ENCODE data around the gene KASH5. TPM values are rescaled to one million over a fixed set of nuclear protein-coding genes. Genes with fewer than 3 reads are reported as not detected.

KASH5 gene
- total and polyA plus RNA-seq, 4 donors = not detected

DNA sequence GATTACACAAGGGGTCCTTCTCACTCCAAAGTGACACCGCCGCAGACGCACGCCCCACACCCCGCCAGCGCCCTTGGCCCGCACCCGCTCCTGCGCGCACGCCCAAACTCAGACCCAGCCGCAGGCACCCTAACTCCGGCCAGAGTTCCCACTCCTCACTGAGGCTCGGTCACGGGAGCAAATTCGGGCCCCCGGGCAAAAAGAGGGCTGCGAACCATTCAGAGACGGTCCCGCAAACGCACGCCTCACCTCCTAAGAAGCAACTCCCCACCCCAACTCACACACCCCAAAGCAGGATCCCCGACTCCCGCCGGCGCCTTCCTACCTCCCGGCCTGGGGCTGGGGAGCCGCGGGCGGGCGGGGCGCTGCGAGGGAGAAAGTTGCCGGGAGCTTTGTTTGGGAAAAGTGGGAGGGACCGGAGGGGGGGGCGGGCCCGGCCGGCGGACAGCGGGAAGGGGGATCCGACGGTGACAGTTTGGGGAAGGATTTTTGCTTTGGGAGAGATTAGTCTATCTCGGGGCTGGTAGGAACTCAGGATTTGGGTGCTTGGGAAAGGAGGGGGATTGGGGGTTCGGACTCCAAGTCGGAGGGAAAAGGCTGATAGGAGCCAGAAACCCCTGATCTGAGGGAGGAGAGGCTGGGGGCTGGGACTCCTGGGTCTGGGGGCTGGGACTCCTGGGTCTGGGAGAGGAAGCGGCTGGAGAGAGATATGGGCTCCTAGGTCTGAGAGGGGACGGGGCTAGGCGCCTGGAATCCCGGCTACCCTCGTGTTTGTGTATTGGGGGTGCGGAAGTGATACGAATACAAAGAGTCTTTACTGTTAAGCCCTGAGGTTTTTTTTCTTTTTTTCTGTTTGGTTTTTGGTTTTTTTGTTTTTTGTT is 25.8 kb upstream of the KASH5 start, which contains the start of gene TEAD2:
Gene TEAD2, minus strand, starts transcription at position 369 of the 881 bp plus-strand sequence. CDS start 2,341 bp downstream, outside the sequence.
- H3K27me3 ChIP-seq (ENCODE audit: control insufficient read depth in 4 of 4, insufficient read depth in 4 of 4, low read length in 3 of 4) = no peaks in the 10 kb centered on the region
- H3K9ac ChIP-seq (ENCODE audit: low read depth in 1 of 2, low read length in 2 of 2) = peak within 1 kb of the TSS; percentile 45 to 69
- H3K27ac ChIP-seq (ENCODE audit: low read depth in 1 of 2, low read length in 2 of 2) = peak within 1 kb of the TSS; percentile 78 to 88
- DNase-seq (ENCODE audit: low spot score) = peak; percentile 55
- peak within 1 kb of the TSS; percentile 56 to 74 (median 66) for H3K4me3 ChIP-seq (ENCODE audit: low read depth in 1 of 3, low read length in 3 of 3)
- 1% methylated on average over 52 of the region's 52 CpGs for WGBS
- no peak for TF ChIP-seq JUND (IDR thresholded peaks at IDR 0.05)
- TF ChIP-seq, protein P1, sequence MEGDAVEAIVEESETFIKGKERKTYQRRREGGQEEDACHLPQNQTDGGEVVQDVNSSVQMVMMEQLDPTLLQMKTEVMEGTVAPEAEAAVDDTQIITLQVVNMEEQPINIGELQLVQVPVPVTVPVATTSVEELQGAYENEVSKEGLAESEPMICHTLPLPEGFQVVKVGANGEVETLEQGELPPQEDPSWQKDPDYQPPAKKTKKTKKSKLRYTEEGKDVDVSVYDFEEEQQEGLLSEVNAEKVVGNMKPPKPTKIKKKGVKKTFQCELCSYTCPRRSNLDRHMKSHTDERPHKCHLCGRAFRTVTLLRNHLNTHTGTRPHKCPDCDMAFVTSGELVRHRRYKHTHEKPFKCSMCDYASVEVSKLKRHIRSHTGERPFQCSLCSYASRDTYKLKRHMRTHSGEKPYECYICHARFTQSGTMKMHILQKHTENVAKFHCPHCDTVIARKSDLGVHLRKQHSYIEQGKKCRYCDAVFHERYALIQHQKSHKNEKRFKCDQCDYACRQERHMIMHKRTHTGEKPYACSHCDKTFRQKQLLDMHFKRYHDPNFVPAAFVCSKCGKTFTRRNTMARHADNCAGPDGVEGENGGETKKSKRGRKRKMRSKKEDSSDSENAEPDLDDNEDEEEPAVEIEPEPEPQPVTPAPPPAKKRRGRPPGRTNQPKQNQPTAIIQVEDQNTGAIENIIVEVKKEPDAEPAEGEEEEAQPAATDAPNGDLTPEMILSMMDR (IDR thresholded peaks at IDR 0.05; ENCODE audit: low read depth, low read length, missing input control) = no peak
- TF ChIP-seq FOXA2 (IDR thresholded peaks at IDR 0.05) = no peak
- TF ChIP-seq EGR1 (IDR thresholded peaks at IDR 0.05; ENCODE audit: low read depth in 2 of 2) = no peak
- no peak for TF ChIP-seq FOXA1 (IDR thresholded peaks at IDR 0.05)
- TF ChIP-seq, protein P2, sequence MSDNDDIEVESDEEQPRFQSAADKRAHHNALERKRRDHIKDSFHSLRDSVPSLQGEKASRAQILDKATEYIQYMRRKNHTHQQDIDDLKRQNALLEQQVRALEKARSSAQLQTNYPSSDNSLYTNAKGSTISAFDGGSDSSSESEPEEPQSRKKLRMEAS (IDR thresholded peaks at IDR 0.05) = no peak
- no peak for TF ChIP-seq YY1 (IDR thresholded peaks at IDR 0.05)
- TF ChIP-seq, protein P3, sequence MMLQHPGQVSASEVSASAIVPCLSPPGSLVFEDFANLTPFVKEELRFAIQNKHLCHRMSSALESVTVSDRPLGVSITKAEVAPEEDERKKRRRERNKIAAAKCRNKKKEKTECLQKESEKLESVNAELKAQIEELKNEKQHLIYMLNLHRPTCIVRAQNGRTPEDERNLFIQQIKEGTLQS (IDR thresholded peaks at IDR 0.05) = no peak
- TF ChIP-seq TAF1 (conservative IDR thresholded peaks at IDR 0.05) = no peak
- TF ChIP-seq RXRA (IDR thresholded peaks at IDR 0.05) = no peak
- TF ChIP-seq HNF4G (IDR thresholded peaks at IDR 0.05) = no peak
- TF ChIP-seq RAD21 (IDR thresholded peaks at IDR 0.05) = no peak
- TF ChIP-seq GABPA (IDR thresholded peaks at IDR 0.05 in 1 of 2, conservative IDR thresholded peaks at IDR 0.05 in 1 of 2) = no peak
- no peak for TF ChIP-seq HNF4A (conservative IDR thresholded peaks at IDR 0.05)
- TF ChIP-seq NR2F2 (IDR thresholded peaks at IDR 0.05) = no peak
- no peak for TF ChIP-seq SP1 (IDR thresholded peaks at IDR 0.05)
- peaks cover 5 to 20% (median 9%) of the 10 kb centered on the region in 4 donors for H3K4me1 ChIP-seq (ENCODE audit: control insufficient read depth in 4 of 4, insufficient read depth in 4 of 4, low read length in 3 of 4)
- H3K36me3 ChIP-seq (ENCODE audit: control insufficient read depth in 4 of 4, insufficient read depth in 3 of 4, low read depth in 1 of 4, low read length in 3 of 4) = no peaks in the 10 kb centered on the region
- no peaks in the 10 kb centered on the region for H3K9me3 ChIP-seq (ENCODE audit: control insufficient read depth in 4 of 4, low read length in 3 of 4)

DNA sequence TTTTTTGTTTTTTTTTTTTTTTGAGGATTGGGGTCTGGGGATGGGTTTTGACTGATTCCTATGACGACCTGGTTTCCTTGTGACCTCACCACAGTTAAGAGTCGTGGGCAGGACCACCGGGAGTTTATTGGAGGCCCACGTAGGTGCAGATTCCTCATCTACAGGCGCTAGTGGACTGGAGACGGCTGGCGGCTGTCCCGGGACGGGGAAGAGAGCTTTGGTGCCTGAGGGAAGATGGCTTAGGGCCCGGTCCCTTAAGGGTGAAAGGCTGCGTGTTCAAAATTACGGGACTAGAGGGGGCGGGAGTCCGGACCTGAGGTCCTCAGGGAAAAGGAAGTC is 25.2 kb upstream of the KASH5 start:
- Histone ChIP-seq H3K9me3 (ENCODE audit: control insufficient read depth in 4 of 4, low read length in 3 of 4) (no peaks in the 10 kb centered on the region), H3K4me1 (ENCODE audit: control insufficient read depth in 4 of 4, insufficient read depth in 4 of 4, low read length in 3 of 4) (peaks cover 5 to 20% (median 9%) of the 10 kb centered on the region in 4 donors), H3K9ac (ENCODE audit: low read depth in 1 of 2, low read length in 2 of 2) (peak overlapping the region in 1 of 2 donors; percentile 45), H3K4me3 (ENCODE audit: low read depth in 1 of 3, low read length in 3 of 3) (peak overlapping the region in 2 of 3 donors; percentile 2 to 4), H3K27ac (ENCODE audit: low read depth in 1 of 2, low read length in 2 of 2) (peak overlapping the region; percentile 78 to 88), H3K36me3 (ENCODE audit: control insufficient read depth in 4 of 4, insufficient read depth in 3 of 4, low read depth in 1 of 4, low read length in 3 of 4) (no peaks in the 10 kb centered on the region), H3K27me3 (ENCODE audit: control insufficient read depth in 4 of 4, insufficient read depth in 4 of 4, low read length in 3 of 4) (no peaks in the 10 kb centered on the region)
- WGBS = 1% methylated on average over 14 of the region's 14 CpGs
- DNase-seq (ENCODE audit: low spot score) = no peak
- TF ChIP-seq TAF1 (conservative IDR thresholded peaks at IDR 0.05) (no peak), FOXA2 (IDR thresholded peaks at IDR 0.05) (no peak), EGR1 (IDR thresholded peaks at IDR 0.05; ENCODE audit: low read depth in 2 of 2) (no peak), HNF4A (conservative IDR thresholded peaks at IDR 0.05) (no peak), RAD21 (IDR thresholded peaks at IDR 0.05) (no peak), RXRA (IDR thresholded peaks at IDR 0.05) (no peak), FOXA1 (IDR thresholded peaks at IDR 0.05) (no peak)
- TF ChIP-seq, protein P2 (IDR thresholded peaks at IDR 0.05) = no peak
- TF ChIP-seq, protein P4, sequence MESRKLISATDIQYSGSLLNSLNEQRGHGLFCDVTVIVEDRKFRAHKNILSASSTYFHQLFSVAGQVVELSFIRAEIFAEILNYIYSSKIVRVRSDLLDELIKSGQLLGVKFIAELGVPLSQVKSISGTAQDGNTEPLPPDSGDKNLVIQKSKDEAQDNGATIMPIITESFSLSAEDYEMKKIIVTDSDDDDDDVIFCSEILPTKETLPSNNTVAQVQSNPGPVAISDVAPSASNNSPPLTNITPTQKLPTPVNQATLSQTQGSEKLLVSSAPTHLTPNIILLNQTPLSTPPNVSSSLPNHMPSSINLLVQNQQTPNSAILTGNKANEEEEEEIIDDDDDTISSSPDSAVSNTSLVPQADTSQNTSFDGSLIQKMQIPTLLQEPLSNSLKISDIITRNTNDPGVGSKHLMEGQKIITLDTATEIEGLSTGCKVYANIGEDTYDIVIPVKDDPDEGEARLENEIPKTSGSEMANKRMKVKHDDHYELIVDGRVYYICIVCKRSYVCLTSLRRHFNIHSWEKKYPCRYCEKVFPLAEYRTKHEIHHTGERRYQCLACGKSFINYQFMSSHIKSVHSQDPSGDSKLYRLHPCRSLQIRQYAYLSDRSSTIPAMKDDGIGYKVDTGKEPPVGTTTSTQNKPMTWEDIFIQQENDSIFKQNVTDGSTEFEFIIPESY (IDR thresholded peaks at IDR 0.05) = no peak
- TF ChIP-seq, protein P5, sequence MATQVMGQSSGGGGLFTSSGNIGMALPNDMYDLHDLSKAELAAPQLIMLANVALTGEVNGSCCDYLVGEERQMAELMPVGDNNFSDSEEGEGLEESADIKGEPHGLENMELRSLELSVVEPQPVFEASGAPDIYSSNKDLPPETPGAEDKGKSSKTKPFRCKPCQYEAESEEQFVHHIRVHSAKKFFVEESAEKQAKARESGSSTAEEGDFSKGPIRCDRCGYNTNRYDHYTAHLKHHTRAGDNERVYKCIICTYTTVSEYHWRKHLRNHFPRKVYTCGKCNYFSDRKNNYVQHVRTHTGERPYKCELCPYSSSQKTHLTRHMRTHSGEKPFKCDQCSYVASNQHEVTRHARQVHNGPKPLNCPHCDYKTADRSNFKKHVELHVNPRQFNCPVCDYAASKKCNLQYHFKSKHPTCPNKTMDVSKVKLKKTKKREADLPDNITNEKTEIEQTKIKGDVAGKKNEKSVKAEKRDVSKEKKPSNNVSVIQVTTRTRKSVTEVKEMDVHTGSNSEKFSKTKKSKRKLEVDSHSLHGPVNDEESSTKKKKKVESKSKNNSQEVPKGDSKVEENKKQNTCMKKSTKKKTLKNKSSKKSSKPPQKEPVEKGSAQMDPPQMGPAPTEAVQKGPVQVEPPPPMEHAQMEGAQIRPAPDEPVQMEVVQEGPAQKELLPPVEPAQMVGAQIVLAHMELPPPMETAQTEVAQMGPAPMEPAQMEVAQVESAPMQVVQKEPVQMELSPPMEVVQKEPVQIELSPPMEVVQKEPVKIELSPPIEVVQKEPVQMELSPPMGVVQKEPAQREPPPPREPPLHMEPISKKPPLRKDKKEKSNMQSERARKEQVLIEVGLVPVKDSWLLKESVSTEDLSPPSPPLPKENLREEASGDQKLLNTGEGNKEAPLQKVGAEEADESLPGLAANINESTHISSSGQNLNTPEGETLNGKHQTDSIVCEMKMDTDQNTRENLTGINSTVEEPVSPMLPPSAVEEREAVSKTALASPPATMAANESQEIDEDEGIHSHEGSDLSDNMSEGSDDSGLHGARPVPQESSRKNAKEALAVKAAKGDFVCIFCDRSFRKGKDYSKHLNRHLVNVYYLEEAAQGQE (IDR thresholded peaks at IDR 0.05) = no peak
